ENCODE data around the gene CHD9.

Gene CHD9

GRCh38 chr16:53153130-53153529 lies 98.3 kb downstream of the CHD9 start:
- DNase-seq = no peak
- Histone ChIP-seq H3K4me1 (ENCODE audit: control insufficient read depth in 1 of 2, insufficient read depth in 2 of 2, low read length in 2 of 2) (no peaks in the 10 kb centered on the region), H3K4me3 (ENCODE audit: low read depth, low read length) (no peak overlapping the region), H2BK12ac (ENCODE audit: low read length) (no peak overlapping the region), H3K27me3 (ENCODE audit: insufficient read depth, low read length) (no peaks in the 10 kb centered on the region), H3K36me3 (ENCODE audit: control insufficient read depth in 1 of 2, insufficient read depth in 2 of 2, low read length in 2 of 2) (peaks cover 0 to 3% of the 10 kb centered on the region in 2 experiments), H3K4ac (ENCODE audit: low read depth, low read length) (no peak overlapping the region), H2AFZ (ENCODE audit: insufficient read depth, low read length, poor library complexity) (no peak overlapping the region), H4K12ac (ENCODE audit: low read depth, low read length) (no peak overlapping the region), H2AK5ac (ENCODE audit: low read length) (no peak overlapping the region), H2BK120ac (ENCODE audit: insufficient read depth, low read length, poor library complexity) (no peak overlapping the region), H4K8ac (ENCODE audit: low read depth, low read length) (no peak overlapping the region), H3K23ac (ENCODE audit: low read length) (no peak overlapping the region), H3K18ac (ENCODE audit: low read length) (no peak overlapping the region), H3K14ac (ENCODE audit: low read length) (no peak overlapping the region), H2BK5ac (ENCODE audit: low read depth, low read length, poor library complexity) (no peak overlapping the region), H4K91ac (ENCODE audit: low read depth, low read length) (no peak overlapping the region), H3K4me2 (ENCODE audit: low read length) (no peak overlapping the region), H3K79me2 (ENCODE audit: control insufficient read depth, insufficient read depth, low read length, poor library complexity) (no peaks in the 10 kb centered on the region), H3K79me1 (ENCODE audit: low read length) (no peaks in the 10 kb centered on the region), H3K9me3 (ENCODE audit: insufficient read depth, low read depth, low read length) (no peaks in the 10 kb centered on the region), H3K27ac (ENCODE audit: low read depth, low read length) (no peak overlapping the region), H3K9ac (ENCODE audit: low read length) (no peak overlapping the region)

DNA sequence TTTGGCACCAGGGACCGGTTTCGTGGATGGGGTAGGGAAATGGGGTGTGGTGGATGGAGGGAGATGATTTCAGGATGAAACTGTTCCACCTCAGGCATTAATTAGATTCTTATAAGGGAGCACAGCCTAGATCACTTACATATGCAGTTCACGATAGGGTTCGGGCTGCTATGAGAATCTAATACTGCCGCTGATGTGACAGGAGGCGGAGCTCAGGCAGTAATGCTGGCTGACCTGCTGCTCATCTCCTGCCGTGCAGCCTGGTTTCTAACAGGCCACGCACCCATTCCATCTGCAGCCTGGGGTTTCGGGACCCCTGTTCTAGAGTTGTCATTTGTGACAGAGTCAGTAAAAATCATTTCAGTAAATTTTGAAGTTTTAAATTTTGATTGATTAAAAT lies 99.7 kb downstream of the CHD9 start:
- Histone ChIP-seq H3K4me3 (ENCODE audit: low read depth, low read length) (no peak overlapping the region), H3K79me1 (ENCODE audit: low read length) (no peaks in the 10 kb centered on the region), H3K4ac (ENCODE audit: low read depth, low read length) (no peak overlapping the region), H3K4me2 (ENCODE audit: low read length) (no peak overlapping the region), H3K36me3 (ENCODE audit: control insufficient read depth in 1 of 2, insufficient read depth in 2 of 2, low read length in 2 of 2) (peaks cover 0 to 3% of the 10 kb centered on the region in 2 experiments), H3K79me2 (ENCODE audit: control insufficient read depth, insufficient read depth, low read length, poor library complexity) (no peaks in the 10 kb centered on the region), H3K9me3 (ENCODE audit: insufficient read depth, low read depth, low read length) (no peaks in the 10 kb centered on the region), H3K27ac (ENCODE audit: low read depth, low read length) (no peak overlapping the region), H3K18ac (ENCODE audit: low read length) (no peak overlapping the region), H2BK12ac (ENCODE audit: low read length) (no peak overlapping the region), H2BK120ac (ENCODE audit: insufficient read depth, low read length, poor library complexity) (no peak overlapping the region), H3K27me3 (ENCODE audit: insufficient read depth, low read length) (no peaks in the 10 kb centered on the region), H3K9ac (ENCODE audit: low read length) (no peak overlapping the region), H4K91ac (ENCODE audit: low read depth, low read length) (no peak overlapping the region), H3K23ac (ENCODE audit: low read length) (no peak overlapping the region), H4K8ac (ENCODE audit: low read depth, low read length) (no peak overlapping the region), H2AFZ (ENCODE audit: insufficient read depth, low read length, poor library complexity) (no peak overlapping the region), H2BK5ac (ENCODE audit: low read depth, low read length, poor library complexity) (no peak overlapping the region), H2AK5ac (ENCODE audit: low read length) (no peak overlapping the region), H3K4me1 (ENCODE audit: control insufficient read depth in 1 of 2, insufficient read depth in 2 of 2, low read length in 2 of 2) (no peaks in the 10 kb centered on the region), H4K12ac (ENCODE audit: low read depth, low read length) (no peak overlapping the region), H3K14ac (ENCODE audit: low read length) (no peak overlapping the region)
- no CpG with 5 or more reads among the region's 9 CpGs for WGBS (ENCODE audit: extremely low coverage, insufficient coverage, insufficient read length)
- DNase-seq = no peak

GRCh38 chr16:53156516-53156915 lies 101.7 kb downstream of the CHD9 start:
- Histone ChIP-seq H3K4me2 (ENCODE audit: low read length) (no peak overlapping the region), H4K12ac (ENCODE audit: low read depth, low read length) (no peak overlapping the region), H3K79me2 (ENCODE audit: control insufficient read depth, insufficient read depth, low read length, poor library complexity) (no peaks in the 10 kb centered on the region), H2AK5ac (ENCODE audit: low read length) (no peak overlapping the region), H2BK5ac (ENCODE audit: low read depth, low read length, poor library complexity) (no peak overlapping the region), H3K14ac (ENCODE audit: low read length) (no peak overlapping the region), H3K18ac (ENCODE audit: low read length) (no peak overlapping the region), H2BK120ac (ENCODE audit: insufficient read depth, low read length, poor library complexity) (no peak overlapping the region), H3K36me3 (ENCODE audit: control insufficient read depth in 1 of 2, insufficient read depth in 2 of 2, low read length in 2 of 2) (peaks cover 0 to 3% of the 10 kb centered on the region in 2 experiments), H3K27me3 (ENCODE audit: insufficient read depth, low read length) (no peaks in the 10 kb centered on the region), H3K23ac (ENCODE audit: low read length) (no peak overlapping the region), H3K79me1 (ENCODE audit: low read length) (no peaks in the 10 kb centered on the region), H3K9me3 (ENCODE audit: insufficient read depth, low read depth, low read length) (no peaks in the 10 kb centered on the region), H3K4ac (ENCODE audit: low read depth, low read length) (no peak overlapping the region), H3K4me3 (ENCODE audit: low read depth, low read length) (no peak overlapping the region), H3K4me1 (ENCODE audit: control insufficient read depth in 1 of 2, insufficient read depth in 2 of 2, low read length in 2 of 2) (no peaks in the 10 kb centered on the region), H4K91ac (ENCODE audit: low read depth, low read length) (no peak overlapping the region), H2AFZ (ENCODE audit: insufficient read depth, low read length, poor library complexity) (no peak overlapping the region), H3K27ac (ENCODE audit: low read depth, low read length) (no peak overlapping the region), H4K8ac (ENCODE audit: low read depth, low read length) (no peak overlapping the region), H2BK12ac (ENCODE audit: low read length) (no peak overlapping the region), H3K9ac (ENCODE audit: low read length) (no peak overlapping the region)
- WGBS (ENCODE audit: extremely low coverage, insufficient coverage, insufficient read length) = no CpG with 5 or more reads among the region's 2 CpGs
- no peak for DNase-seq

GRCh38 chr16:53159781-53160436 lies 105.1 kb downstream of the CHD9 start:
- H2AK5ac ChIP-seq (ENCODE audit: low read length) = no peak overlapping the region
- H3K4me2 ChIP-seq (ENCODE audit: low read length) = no peak overlapping the region
- H3K36me3 ChIP-seq (ENCODE audit: control insufficient read depth in 1 of 2, insufficient read depth in 2 of 2, low read length in 2 of 2) = peaks cover 2 to 4% of the 10 kb centered on the region in 2 experiments
- no peaks in the 10 kb centered on the region for H3K9me3 ChIP-seq (ENCODE audit: insufficient read depth, low read depth, low read length)
- no peak overlapping the region for H2BK12ac ChIP-seq (ENCODE audit: low read length)
- no peak overlapping the region for H4K8ac ChIP-seq (ENCODE audit: low read depth, low read length)
- no peak overlapping the region for H2AFZ ChIP-seq (ENCODE audit: insufficient read depth, low read length, poor library complexity)
- no peak overlapping the region for H2BK5ac ChIP-seq (ENCODE audit: low read depth, low read length, poor library complexity)
- H3K23ac ChIP-seq (ENCODE audit: low read length) = no peak overlapping the region
- no CpG with 5 or more reads among the region's 6 CpGs for WGBS (ENCODE audit: extremely low coverage, insufficient coverage, insufficient read length)
- peak; percentile 3 to 61 for DNase-seq
- H3K9ac ChIP-seq (ENCODE audit: low read length) = no peak overlapping the region
- no peaks in the 10 kb centered on the region for H3K4me1 ChIP-seq (ENCODE audit: control insufficient read depth in 1 of 2, insufficient read depth in 2 of 2, low read length in 2 of 2)
- no peak overlapping the region for H4K12ac ChIP-seq (ENCODE audit: low read depth, low read length)
- no peaks in the 10 kb centered on the region for H3K27me3 ChIP-seq (ENCODE audit: insufficient read depth, low read length)
- no peak overlapping the region for H3K27ac ChIP-seq (ENCODE audit: low read depth, low read length)
- no peak overlapping the region for H3K4ac ChIP-seq (ENCODE audit: low read depth, low read length)
- no peak overlapping the region for H4K91ac ChIP-seq (ENCODE audit: low read depth, low read length)
- H3K14ac ChIP-seq (ENCODE audit: low read length) = no peak overlapping the region
- no peak overlapping the region for H2BK120ac ChIP-seq (ENCODE audit: insufficient read depth, low read length, poor library complexity)
- H3K79me1 ChIP-seq (ENCODE audit: low read length) = no peaks in the 10 kb centered on the region
- no peaks in the 10 kb centered on the region for H3K79me2 ChIP-seq (ENCODE audit: control insufficient read depth, insufficient read depth, low read length, poor library complexity)
- H3K18ac ChIP-seq (ENCODE audit: low read length) = no peak overlapping the region
- H3K4me3 ChIP-seq (ENCODE audit: low read depth, low read length) = no peak overlapping the region

Measured in trophoblast cell (in vitro differentiated cells and primary cell).